GM12892 (cell line): ENCODE measurements around the gene BANK1.

Experiments used
- DNase-seq: peaks from one replicate; pipeline ENCODE4 v3.0.0; 2011; ENCODE audit not compliant: insufficient read length
- FAIRE-seq: peaks from 2 replicates; lab custom pipeline; 2011; peaks lifted over from hg19 to GRCh38; lab: Jason Lieb, UNC
- POLR2A ChIP-seq: IDR thresholded peaks from 2 replicates; pipeline ENCODE4 v1.6.1; 2011; ENCODE audit warnings: low read depth, low read length, control low read depth
- POLR2AphosphoS5 ChIP-seq: IDR thresholded peaks from 2 replicates; pipeline ENCODE4 v1.6.1; 2011; ENCODE audit warnings: low read depth, low read length, control low read depth
- TAF1 ChIP-seq: IDR thresholded peaks from 2 replicates; pipeline ENCODE4 v1.6.1; 2011; ENCODE audit warnings: low read depth, mild to moderate bottlenecking, control low read depth, low read length, borderline replicate concordance

BANK1 gene

DNA sequence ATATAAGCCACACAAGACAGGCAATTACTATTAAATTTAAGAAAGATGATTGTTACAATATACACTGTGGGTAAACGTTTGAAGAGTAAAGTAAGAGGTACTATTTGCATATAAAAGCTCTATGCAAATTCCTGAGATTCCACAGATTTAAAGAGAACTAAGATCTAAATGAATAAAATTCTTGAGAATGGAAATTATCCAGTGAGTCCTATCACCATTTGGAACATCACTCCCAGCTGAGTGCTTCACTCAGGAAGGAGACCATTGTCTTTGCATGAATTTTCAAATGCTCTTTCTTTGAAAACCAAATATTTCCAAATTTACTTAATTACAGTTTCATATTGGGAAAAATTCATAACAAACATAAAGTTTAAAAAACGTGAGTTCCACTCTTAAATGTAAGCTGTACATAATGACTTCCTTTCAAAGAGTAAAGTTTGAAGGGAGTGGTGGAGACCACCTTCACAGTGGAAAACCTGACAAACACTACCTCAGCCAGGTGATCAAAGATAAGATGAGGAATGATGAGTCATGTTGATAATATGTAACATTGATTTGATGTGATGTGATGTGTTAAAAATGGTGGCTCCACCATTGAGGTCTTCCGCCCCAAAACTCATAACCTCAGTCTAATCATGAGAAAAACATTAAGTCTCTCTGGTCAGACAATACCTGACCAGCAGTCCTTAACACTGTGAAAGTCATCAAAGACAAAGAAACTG lies 159.9 kb downstream of the BANK1 start:
- no peak for FAIRE-seq
- TF ChIP-seq POLR2A (no peak), TAF1 (no peak), POLR2AphosphoS5 (no peak)

GRCh38 chr4:101952985-101953384 lies 162.5 kb downstream of the BANK1 start:
- no peak for TF ChIP-seq TAF1
- TF ChIP-seq POLR2A = no peak
- no peak for TF ChIP-seq POLR2AphosphoS5
- FAIRE-seq (no peak), DNase-seq (no peak)

More for the DNA sequence above, 159.9 kb downstream of the BANK1 start:
- no peak for DNase-seq

- FAIRE-seq (no peak), DNase-seq (no peak)
- no peak for TF ChIP-seq POLR2AphosphoS5
- TF ChIP-seq TAF1 = no peak
- TF ChIP-seq POLR2A = no peak
Measured at GRCh38 chr4:101953949-101954348, 163.4 kb downstream of the BANK1 start.

DNA sequence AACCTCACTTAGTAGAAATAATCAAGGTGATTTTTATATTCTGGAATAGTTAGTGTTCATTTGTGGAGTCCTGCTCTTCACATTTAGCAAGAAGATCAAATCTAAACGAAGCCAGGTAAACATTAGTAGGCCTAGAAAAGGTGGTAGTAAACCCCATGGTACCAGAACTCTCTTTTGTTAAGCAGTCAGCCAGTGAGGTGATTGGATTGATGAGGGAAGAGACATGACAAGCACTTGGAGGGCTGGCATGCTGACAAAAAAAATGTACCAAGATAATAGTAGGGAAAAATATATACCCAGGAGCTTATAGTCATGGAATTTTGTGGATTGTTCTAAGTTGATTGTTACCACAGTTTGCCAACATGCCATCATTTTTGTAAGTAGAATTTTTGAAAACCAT lies 163.8 kb downstream of the BANK1 start:
- no peak for FAIRE-seq
- TF ChIP-seq POLR2AphosphoS5 = no peak
- TF ChIP-seq TAF1 = no peak
- no peak for TF ChIP-seq POLR2A
- no peak for DNase-seq

- DNase-seq = no peak
- FAIRE-seq = no peak
- TF ChIP-seq POLR2A (no peak), TAF1 (no peak), POLR2AphosphoS5 (no peak)
Measured at GRCh38 chr4:101954975-101955678, 164.6 kb downstream of the BANK1 start.

- no peak for DNase-seq
- no peak for FAIRE-seq
- no peak for TF ChIP-seq POLR2AphosphoS5
- TF ChIP-seq TAF1 = no peak
- no peak for TF ChIP-seq POLR2A
Measured at GRCh38 chr4:101956068-101956825, 165.7 kb downstream of the BANK1 start.

GRCh38 chr4:101958547-101958946 lies 168.0 kb downstream of the BANK1 start:
- DNase-seq (no peak), FAIRE-seq (no peak)
- TF ChIP-seq TAF1 (no peak), POLR2AphosphoS5 (no peak), POLR2A (no peak)

GRCh38 chr4:101960431-101960830 lies 169.9 kb downstream of the BANK1 start:
- FAIRE-seq = no peak

DNA sequence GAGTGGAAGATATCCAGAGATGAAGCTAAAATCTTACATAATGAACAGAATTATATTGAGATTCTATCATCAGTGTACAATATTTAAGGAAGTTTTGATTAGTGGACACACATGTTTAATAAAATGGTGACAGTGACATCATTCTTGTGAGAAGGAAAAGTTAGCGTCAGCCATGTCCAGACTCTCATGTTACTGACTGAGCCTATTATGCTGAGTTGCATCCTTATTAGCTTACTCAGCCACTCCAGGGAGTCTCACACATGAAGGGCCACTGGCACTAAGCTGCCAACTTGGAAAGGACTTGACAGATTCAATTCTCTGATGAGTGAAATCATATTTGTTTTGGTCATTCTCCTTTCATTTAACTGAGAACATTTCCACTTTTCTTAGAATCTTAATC lies 170.6 kb downstream of the BANK1 start:
- DNase-seq = no peak
- TF ChIP-seq POLR2AphosphoS5 (no peak), TAF1 (no peak), POLR2A (no peak)
- no peak for FAIRE-seq

More at GRCh38 chr4:101960431-101960830, 169.9 kb downstream of the BANK1 start:
- no peak for DNase-seq
- TF ChIP-seq TAF1 (no peak), POLR2AphosphoS5 (no peak), POLR2A (no peak)

GRCh38 chr4:101967697-101968346 lies 177.3 kb downstream of the BANK1 start:
- no peak for DNase-seq
- TF ChIP-seq POLR2AphosphoS5 (no peak), TAF1 (no peak), POLR2A (no peak)
- FAIRE-seq = peak; percentile 24

DNA sequence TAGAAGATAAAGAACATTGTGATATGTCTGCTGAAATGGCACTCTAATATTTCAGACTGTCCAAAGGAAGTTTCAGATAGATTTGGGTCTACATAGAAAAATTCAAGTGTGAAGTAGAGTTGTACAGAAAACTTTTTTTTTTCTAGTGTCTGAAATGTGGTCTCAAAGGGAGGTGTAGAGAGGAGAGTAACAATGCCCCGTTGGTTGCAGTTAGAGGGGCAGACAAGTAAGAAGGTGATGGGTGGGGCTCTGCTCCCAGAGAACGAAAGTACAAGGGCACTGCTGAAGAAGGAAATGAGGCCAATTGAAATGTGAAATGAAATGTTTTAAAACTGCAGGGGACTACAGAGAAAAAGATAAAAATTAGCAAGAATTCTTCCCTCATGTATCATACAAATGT lies 177.8 kb downstream of the BANK1 start:
- FAIRE-seq (no peak), DNase-seq (no peak)
- no peak for TF ChIP-seq TAF1
- TF ChIP-seq POLR2AphosphoS5 = no peak
- no peak for TF ChIP-seq POLR2A
